ENCODE measurements around the gene TXNRD3. TPM values are rescaled to one million over a fixed set of nuclear protein-coding genes. Genes with fewer than 3 reads are reported as not detected.
"Not testable (repeated sequence)": the region's sequence is repeated elsewhere in the genome, so short reads cannot be mapped to it uniquely, and the experiment has no call there.

TXNRD3 gene
- total RNA-seq, 1 donor from 2014 or later, result 5.1 TPM

DNA sequence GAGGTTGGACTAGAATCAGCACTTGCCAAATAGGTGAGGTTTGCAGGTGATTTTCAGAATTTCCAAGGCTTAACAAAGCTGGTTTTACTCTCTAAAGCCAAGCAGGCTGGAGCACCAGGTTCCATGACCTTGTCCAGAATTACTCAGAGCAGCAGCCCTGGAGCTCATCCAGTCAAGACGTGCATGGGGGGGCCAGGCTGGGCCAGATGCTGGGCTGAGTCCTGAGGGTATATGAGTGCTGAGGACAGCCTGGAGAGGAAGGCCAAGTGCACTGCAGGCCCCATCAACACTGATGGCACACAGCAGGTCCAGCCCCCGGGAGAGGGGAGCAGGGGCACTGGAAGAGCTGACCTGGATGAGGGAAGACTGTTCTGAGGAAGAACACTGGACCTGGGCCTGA lies 3.0 kb upstream of the TXNRD3 start:
- intact Hi-C loops (cut with DNase I), result no loop called here
- no peak for DNase-seq (ENCODE audit: low spot score)

DNA sequence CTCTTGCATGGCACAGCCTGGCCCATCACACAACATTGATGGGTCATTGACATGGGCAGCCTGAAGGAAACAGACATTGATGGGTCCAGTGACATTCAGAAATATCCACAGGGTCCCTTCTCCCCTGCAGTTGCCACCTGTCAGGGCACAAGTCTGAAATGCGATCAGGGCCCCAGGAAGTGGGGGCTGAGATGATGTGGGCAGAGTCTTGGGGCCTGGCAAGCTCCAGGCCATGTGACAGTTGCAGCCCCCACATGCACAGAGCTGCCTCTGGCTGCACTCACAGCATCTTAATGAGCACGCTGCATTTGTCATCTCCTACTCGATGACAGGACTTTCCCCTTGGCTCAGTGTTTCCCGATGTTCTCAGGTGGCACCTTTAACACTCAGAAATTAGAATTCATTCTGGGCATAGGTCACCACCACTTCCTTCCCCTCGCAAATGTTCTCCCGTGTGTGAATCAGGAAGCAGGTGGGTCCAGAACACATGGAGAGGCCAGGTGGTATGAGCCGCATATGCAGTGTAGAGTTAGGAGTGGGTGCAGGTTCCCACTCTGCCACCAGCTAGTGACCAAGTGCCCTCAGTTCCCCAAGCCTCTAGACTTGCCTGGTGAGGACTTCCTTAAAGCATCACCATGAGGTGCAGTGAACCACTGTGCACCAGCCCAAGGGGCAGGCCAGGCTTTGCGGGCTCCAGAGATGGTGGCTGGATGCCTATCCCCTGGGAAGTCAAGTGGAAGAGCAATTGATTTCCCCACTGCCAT lies 1.6 kb upstream of the TXNRD3 start:
- intact Hi-C loops (cut with DNase I), result no loop called here

DNA sequence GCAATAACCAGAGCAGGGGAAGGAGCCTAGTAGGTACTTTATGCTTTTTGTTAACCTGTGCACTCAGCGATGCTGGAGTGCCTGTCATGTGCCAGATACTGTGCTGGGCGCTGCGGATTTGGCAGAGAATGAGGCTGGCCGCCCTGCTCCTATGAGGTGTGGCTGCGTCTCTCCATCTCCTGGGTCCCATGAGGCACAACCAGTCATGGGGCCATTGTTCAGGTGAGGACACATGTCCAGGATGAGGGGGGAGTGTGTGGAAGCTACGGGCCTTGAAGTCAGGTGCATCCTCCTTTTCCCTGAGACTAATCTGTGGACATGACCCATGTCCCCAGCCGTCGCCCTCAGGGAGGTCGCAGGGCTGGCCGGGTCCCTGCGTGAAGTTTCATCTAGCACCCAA lies 963 bp upstream of the TXNRD3 start:
- DNase-seq (ENCODE audit: low spot score), result no peak
- intact Hi-C loops (cut with DNase I), result no loop called here

More for the DNA sequence above, 1.6 kb upstream of the TXNRD3 start:
- no peak for DNase-seq (ENCODE audit: low spot score)

DNA sequence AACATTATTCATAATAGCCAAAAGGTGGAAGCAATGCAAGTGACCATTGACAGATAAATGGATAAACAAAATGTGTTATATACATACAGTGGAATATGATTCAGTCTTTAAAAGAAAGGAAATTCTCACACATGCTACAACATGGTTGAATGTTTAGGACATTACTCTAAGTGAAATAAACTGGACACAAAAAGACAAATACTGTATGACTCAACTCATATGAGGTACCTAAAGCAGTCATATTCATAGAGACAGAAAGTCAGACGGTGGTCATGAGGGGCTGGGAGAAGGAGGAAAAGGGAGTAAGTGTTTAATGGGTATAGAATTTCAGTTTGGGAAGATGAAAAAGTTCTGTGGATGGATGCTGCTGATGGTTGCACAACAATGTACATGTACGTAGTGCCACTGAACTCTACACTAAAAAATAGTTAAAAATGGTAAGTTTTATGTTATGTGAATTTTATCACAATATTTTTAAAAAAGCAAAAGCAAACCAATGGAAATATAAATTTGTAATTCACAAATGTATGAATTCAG lies 5.3 kb downstream of the TXNRD3 start:
- intact Hi-C loops (cut with DNase I), result no loop called here

DNA sequence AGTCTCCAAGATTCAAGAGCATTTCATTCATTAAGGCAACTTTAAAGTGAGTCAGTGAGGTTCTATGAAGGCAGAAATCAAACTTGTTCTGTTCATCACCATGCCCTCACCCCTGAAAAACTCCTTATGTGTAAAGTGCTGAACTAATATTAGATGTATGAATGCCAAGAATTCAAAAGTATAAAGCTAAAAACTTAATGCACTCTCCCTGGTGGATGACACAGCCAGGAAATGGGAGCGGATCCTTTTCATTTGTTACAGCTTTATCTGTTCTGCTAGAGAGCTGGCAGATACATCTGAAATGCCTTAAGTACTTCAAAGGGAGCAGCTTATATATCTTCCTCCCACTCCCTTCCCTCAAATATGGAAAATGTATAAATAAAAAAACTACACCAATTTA lies 8.2 kb downstream of the TXNRD3 start:
- intact Hi-C loops (cut with DNase I), result no loop called here
- no peak for DNase-seq (ENCODE audit: low spot score)

More for the DNA sequence above, 5.3 kb downstream of the TXNRD3 start:
- no peak for DNase-seq (ENCODE audit: low spot score)

DNA sequence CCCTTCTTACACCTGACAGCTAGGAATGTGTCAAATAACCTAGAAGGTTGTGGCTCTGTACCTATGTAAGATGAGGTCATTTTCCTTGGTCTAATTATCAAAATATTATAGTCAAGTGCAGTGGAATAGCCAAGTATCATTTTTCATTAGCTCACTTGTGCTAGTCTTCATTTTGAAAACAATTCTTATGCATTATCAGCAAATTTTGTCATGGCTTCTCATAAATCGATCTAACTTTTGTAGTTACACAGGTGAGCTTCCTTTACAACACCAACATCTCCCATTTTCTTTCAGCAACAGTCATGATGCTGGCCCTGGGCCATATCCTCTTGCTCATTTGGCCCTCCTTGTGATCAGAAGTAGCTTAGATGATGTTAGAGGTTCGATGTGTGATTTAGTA lies 10.3 kb downstream of the TXNRD3 start:
- no peak for DNase-seq (ENCODE audit: low spot score)
- intact Hi-C loops (cut with DNase I), result no loop called here

DNA sequence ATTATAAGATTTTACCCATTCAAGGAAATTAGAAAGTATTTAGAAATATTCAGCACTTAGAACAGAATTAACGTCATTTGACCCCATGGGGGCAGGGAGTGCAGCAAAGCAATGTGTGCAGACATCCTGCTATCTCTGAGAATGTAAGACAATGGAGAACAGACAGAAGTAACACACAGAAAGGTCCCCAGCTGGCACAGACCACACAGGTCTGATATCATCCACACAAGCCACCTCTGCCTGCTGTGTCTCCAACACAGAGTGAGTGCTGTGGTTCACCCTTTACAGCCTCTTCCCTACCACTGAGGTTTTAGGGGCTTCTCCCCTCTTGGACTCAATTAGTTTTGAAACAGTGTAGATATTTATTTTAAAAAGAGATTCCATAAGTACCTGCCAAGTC lies 16.1 kb downstream of the TXNRD3 start:
- intact Hi-C loops (cut with DNase I), result no loop called here
- DNase-seq (ENCODE audit: low spot score), result no peak

DNA sequence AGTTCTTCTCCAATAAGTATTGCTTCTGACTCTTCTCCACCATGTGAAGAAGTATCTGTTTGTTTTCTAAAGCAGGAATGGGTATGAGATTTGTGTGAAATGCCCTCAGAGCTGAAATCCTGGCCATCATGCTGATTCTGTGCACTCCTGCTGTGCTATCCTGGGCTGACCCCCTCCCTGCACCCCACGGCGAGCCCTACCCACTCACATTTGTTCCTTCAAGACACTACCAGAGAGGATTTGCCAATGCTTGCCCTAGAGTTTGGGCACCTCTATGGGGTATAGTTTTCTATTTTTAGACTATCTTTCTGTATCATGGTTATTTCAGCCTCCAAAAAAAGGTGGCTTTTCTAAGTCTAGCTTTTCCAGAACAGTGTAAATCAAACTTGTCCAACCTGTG lies 18.5 kb downstream of the TXNRD3 start:
- intact Hi-C loops (cut with DNase I), result no loop called here
- no peak for DNase-seq (ENCODE audit: low spot score)

DNA sequence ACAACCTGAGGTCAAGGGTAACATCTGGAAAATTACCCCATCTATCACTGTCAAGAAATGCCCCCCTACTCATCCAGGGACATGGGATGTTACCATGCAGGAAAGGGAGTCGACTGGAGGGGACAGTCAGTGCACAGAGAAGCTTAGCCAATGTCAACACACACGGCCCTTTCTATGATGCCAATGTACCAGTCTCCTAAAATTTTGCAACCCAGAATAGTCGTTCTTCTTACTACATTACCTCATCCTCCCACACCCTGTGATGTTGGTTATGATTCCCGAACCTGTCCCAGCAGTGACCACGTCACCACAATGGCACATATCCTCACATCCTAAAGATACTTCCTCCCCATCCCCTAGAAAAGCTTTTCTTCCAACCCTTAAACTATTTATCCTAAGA lies 20.1 kb downstream of the TXNRD3 start:
- DNase-seq (ENCODE audit: low spot score), result no peak
- intact Hi-C loops (cut with DNase I), result no loop called here

DNA sequence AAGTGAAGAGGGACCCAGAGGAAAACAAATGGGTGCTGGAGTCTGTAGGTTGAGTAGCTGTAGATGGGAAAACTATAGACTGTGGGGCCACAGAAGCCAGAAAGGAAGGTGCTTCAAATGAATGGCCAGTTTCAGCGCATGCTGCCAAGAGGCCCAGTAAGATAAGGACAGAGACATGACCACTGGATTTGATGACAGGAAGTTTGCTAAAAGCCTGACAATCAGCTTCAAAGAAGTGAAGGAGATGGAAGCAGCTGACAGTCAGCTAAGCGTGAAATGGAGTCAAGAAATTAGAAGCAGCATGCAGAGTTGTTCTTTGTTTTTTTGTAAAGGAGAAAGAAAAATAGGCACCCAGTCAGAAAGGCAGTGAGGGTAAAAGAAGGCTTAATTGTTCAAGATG lies 24.9 kb downstream of the TXNRD3 start:
- no peak for DNase-seq (ENCODE audit: low spot score)
- intact Hi-C loops (cut with DNase I), result no loop called here

DNA sequence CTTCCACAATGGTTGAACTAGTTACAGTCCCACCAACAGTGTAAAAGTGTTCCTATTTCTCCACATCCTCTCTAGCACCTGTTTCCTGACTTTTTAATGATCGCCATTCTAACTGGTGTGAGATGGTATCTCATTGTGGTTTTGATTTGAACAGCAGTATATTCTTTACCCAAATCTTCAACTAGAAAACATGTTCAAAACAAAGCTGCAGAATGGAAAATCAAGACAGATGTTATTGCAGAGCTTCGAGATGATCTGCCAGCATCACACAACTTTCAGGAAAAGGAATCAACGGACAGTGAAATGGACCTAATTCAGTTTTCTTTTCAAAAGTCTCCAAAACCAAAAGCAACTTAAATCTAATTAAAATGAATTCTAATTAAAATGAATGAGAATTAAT lies 29.2 kb downstream of the TXNRD3 start:
- intact Hi-C loops (cut with DNase I), result not testable (repeated sequence)

DNA sequence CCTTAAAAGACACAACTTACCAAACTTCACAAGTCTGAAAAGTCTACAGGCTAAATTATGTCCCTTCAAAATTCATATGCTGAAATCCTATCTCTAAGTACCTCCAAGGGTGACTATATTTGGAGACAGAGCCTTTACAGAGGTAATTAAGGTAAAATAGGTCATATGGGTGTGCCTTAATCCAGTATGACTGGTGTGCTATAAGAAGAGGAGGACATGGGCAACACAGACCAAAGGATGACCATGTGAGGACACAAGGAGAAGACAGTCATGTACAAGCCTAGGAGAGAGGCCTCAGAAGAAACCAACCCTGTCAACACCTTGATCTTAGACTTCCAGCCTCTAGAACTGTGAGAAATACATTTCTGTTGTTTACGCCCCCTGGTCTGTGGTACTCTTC lies 32.2 kb downstream of the TXNRD3 start:
- DNase-seq (ENCODE audit: low spot score), result no peak
- intact Hi-C loops (cut with DNase I), result no loop called here

More for the DNA sequence above, 29.2 kb downstream of the TXNRD3 start:
- not testable (repeated sequence) for DNase-seq (ENCODE audit: low spot score)

DNA sequence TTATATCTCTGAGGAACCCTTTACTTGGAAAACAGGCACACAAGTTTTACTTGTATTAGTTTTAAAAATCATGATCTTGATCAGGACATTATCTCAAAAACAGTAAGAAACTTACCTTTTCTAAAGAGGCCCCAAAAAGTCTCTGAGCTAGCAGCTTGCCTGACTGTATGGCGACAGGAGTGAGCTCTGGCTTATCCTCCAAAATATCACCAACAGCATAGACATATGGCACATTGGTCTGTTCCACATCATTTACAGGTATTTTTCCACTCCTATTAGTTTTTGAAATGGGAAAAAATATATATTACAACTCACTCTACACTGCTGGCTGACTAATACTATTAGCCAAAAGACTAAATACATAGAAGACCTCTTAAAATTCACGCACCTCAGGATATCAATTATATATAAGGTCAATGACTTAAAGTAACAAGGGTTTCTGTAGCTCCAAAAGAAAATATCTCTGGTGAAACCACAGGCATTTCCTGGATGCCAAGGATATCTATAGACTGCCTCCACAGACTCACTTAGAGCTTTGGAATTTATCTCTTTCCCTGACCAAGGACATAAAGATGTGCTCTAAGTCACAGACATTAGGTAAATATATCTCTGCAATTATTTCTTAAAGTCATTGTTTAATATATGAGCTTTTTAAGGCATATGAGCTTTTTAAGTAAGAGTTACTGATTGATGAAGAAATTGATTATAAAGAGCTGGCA lies 33.1 kb downstream of the TXNRD3 start:
- intact Hi-C loops (cut with DNase I), result no loop called here
- DNase-seq (ENCODE audit: low spot score), result no peak

DNA sequence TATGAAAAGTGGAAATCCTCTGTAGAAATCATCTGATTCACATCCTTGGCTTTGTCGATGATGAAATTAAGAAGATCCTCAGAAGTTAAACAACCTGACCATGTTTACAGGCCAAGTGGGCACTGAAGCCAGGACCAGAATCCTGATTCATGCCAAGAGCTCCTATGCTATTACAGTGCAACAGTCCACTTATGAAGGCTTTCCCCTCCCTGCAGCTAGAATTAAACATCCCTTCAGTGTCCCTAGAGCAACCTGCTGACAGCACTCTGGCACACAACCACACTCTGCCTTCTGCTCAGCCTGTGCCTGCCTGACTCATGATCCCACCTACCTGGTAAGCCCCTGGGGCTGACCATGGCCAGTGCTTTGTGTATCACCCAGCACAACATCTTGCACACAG lies 33.8 kb downstream of the TXNRD3 start:
- peak; percentile 78 for DNase-seq (ENCODE audit: low spot score)
- intact Hi-C loops (cut with DNase I), result no loop called here

DNA sequence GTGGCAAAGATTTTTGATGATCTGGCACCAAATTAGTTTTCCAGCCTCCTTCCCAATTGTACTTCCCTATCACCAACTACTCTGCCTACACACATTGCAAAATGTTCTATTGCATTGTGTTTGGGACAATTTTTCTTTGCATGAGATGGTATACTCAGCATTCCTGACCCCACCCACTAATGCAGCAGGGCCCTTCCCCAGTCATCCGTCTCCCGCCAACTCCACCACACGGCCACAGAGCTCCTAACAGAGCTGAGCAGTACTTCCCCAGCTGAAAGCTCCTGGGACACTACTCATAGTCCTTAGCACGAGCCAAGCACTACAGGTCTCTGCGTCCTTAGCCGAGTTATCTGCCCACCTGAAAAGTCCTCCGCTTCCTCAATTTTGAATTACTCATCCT lies 34.2 kb downstream of the TXNRD3 start:
- DNase-seq (ENCODE audit: low spot score), result no peak
- intact Hi-C loops (cut with DNase I), result no loop called here

DNA sequence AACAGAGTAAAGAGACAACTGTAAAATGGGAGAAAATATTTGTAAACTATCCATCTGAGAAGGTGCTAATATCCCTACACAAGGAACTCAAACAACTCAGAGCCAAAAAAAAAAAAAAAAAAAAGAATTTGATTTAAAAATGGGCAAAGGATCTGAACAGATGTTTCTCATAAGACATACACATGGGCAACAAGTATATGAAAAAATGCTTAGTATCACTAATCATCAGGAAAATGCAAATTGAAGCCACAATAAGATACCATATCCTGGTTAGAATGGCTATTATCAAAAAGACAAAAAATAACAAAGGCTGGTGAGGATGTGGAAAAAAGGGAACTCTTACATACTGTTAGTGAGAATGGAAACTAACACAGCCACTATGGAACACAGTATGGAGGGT lies 36.2 kb downstream of the TXNRD3 start:
- intact Hi-C loops (cut with DNase I), result no loop called here
- no peak for DNase-seq (ENCODE audit: low spot score)

DNA sequence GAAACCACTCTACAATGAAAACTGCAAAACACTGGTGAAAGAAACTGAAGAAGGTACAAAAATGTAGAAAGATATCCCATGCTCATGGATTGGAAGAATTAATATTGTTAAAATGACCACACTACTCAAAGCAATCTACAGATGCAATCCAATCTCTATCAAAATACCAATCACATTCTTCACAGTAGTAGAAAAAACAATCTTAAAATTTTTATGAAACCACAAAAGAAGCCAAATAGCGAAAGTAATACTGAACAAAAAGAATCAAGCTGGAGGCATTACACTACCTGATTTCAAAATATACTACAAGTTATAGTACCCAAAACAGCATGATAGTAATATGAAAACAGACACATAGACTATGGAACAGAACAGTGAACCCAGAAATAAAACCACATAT lies 36.9 kb downstream of the TXNRD3 start:
- DNase-seq (ENCODE audit: low spot score), result no peak
- intact Hi-C loops (cut with DNase I), result no loop called here

DNA sequence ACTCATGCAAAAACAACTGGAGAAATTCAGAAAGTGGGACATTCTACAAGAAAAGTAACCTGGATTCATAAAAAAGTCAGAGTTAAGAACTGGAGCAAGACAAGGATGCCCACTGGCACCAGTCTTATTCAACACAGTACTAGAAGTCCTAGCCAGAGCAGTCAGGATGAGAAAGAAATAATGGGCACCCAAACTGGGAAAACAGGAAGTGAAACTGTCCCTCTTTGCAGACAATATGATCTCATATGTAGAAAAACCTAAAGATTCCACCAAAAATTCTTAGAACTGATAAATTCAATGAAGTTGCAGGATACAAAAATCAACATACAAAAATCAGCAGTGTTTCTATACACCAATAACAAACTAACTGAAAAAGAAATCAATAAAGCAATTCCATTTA lies 37.4 kb downstream of the TXNRD3 start:
- intact Hi-C loops (cut with DNase I), result no loop called here
- DNase-seq (ENCODE audit: low spot score), result no peak

DNA sequence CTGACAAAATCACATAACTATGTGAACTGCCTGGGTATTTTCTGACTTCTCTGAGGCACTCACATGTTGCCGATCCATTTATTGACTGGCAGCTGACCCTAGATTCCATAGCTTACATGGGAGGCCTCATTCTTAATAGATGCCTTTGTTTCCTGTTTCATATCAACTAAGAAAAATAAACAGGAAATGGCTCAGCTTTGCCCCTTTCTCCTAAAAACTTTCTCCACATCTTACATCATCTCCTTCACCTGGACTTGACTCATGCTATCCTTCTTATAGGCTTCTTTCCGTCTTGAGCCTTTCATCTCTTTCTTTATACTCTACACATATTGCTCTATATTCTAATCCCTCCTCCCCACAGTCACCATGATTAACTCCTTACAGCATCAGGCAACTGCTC lies 38.0 kb downstream of the TXNRD3 start:
- no peak for DNase-seq (ENCODE audit: low spot score)
- intact Hi-C loops (cut with DNase I), result no loop called here

DNA sequence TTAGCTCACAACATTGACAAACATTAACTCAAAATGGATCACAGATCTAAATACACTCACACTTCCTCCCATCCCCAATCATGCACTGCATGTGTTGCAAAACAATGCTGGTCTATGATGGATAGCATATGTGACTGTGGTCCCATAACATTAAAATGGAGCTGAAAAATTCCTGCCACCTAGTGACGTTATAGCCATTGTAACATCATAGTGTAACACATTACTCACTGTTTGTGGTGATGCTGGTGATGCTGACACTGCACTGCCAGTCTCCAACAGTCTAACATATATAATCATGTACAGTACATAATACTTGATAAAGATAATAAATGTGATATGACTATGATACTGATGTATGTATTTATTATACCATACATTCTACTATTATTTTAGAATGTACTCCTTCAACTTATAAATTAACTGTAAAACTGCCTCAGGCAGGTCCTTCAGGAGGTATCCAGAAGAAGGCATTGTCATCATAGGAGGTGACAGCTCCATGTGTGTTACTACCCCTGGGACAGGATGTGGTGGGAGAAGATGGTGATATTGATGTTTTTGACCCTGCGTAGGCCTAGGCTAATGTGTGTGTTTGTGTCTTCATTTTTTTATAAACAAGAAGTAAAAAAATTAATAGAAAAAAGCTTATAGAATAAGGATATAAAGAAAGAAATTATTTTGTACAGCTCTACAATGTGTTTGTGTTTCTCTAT lies 41.3 kb downstream of the TXNRD3 start:
- intact Hi-C loops (cut with DNase I), result no loop called here
- no peak for DNase-seq (ENCODE audit: low spot score)

Data from cardiac septum (tissue), 1 donor.